HG02938 (cell line): ENCODE measurements around the gene ARL3.

ENCODE experiments used
- ATAC-seq: cut with Tn5 transposase; IDR thresholded peaks from one replicate; pipeline ENCODE4 v1.9.1; 2021; ENCODE audit warnings: mild to moderate bottlenecking, moderate library complexity; ENCODE audit not compliant: unreplicated experiment

The ARL3 gene

GRCh38 chr10:102653060-102653459, 61.1 kb downstream of the ARL3 start:
- ATAC-seq, result no peak

GRCh38 chr10:102652170-102652916, 61.9 kb downstream of the ARL3 start:
- peak; percentile 55 for ATAC-seq

- no peak for ATAC-seq
These were observed 62.6 kb downstream of the ARL3 start for GRCh38 chr10:102651455-102652169.

- ATAC-seq, result no peak
These were observed 63.3 kb downstream of the ARL3 start for GRCh38 chr10:102650655-102651454.

GRCh38 chr10:102649797-102650654, 64.2 kb downstream of the ARL3 start:
- no peak for ATAC-seq

GRCh38 chr10:102648889-102649796, 65.1 kb downstream of the ARL3 start:
- no peak for ATAC-seq

- no peak for ATAC-seq
These were observed 65.8 kb downstream of the ARL3 start for GRCh38 chr10:102648269-102648888.

GRCh38 chr10:102647443-102648268, 66.5 kb downstream of the ARL3 start:
- no peak for ATAC-seq

- ATAC-seq, result no peak
These were observed 67.4 kb downstream of the ARL3 start for GRCh38 chr10:102646610-102647442.

GRCh38 chr10:102645741-102646609, 68.2 kb downstream of the ARL3 start:
- ATAC-seq, result peak; percentile 29

GRCh38 chr10:102645388-102645740, 68.8 kb downstream of the ARL3 start:
- no peak for ATAC-seq

GRCh38 chr10:102644646-102645387, 69.4 kb downstream of the ARL3 start:
- no peak for ATAC-seq

GRCh38 chr10:102644066-102644645, 70.0 kb downstream of the ARL3 start, which contains the start of gene TRIM8:
TRIM8 (plus strand) TSS chr10:102644479; CDS start chr10:102644618, 139 bp downstream.
- no peak for ATAC-seq

GRCh38 chr10:102643336-102644065, 70.7 kb downstream of the ARL3 start:
- no peak for ATAC-seq
